AG10803 (cell line): ENCODE results near the gene SLC25A26.

ENCODE experiments used
- DNase-seq: peaks from one replicate; pipeline ENCODE4 v3.0.0; 2010; ENCODE audit warnings: low read depth
- H3K4me3 ChIP-seq: 2 replicates; pipeline ENCODE4 v1.5.1; 2011; ENCODE audit warnings: mild to moderate bottlenecking, low read length, control low read depth
- CTCF ChIP-seq: conservative IDR thresholded peaks from 2 replicates; pipeline ENCODE4 v1.5.1; 2011; ENCODE audit warnings: mild to moderate bottlenecking, low read length, control low read depth, inconsistent platforms

Gene SLC25A26

GRCh38 chr3:66342717-66343356 is 122.0 kb downstream of the SLC25A26 start:
- DNase-seq = peak; percentile 88
- no peak for TF ChIP-seq CTCF

GRCh38 chr3:66344391-66344811 is 123.6 kb downstream of the SLC25A26 start:
- H3K4me3 ChIP-seq = no peak overlapping the region
- no peak for DNase-seq
- TF ChIP-seq CTCF = no peak

More at GRCh38 chr3:66342717-66343356, 122.0 kb downstream of the SLC25A26 start:
- no peak overlapping the region for H3K4me3 ChIP-seq

- H3K4me3 ChIP-seq = no peak overlapping the region
- TF ChIP-seq CTCF = no peak
- DNase-seq = peak; percentile 43
Measured at GRCh38 chr3:66344848-66345578, 124.2 kb downstream of the SLC25A26 start.

GRCh38 chr3:66348704-66349103 is 127.9 kb downstream of the SLC25A26 start:
- TF ChIP-seq CTCF = no peak
- DNase-seq = no peak
- no peak overlapping the region for H3K4me3 ChIP-seq

- DNase-seq = peak; percentile 42
- H3K4me3 ChIP-seq = no peak overlapping the region
- TF ChIP-seq CTCF = no peak
Measured at GRCh38 chr3:66350601-66351000, 129.8 kb downstream of the SLC25A26 start.

GRCh38 chr3:66353039-66353438 is 132.2 kb downstream of the SLC25A26 start:
- DNase-seq = no peak
- H3K4me3 ChIP-seq = no peak overlapping the region
- no peak for TF ChIP-seq CTCF

- H3K4me3 ChIP-seq = no peak overlapping the region
- peak; percentile 48 for DNase-seq
- no peak for TF ChIP-seq CTCF
Measured at GRCh38 chr3:66353530-66353929, 132.7 kb downstream of the SLC25A26 start.
